Right ventricle myocardium inferior (tissue), 1 donor: ENCODE results near the gene GAPVD1. TPM values are rescaled to one million over a fixed set of nuclear protein-coding genes. Genes with fewer than 3 reads are reported as not detected.
A peak's percentile ranks its signal among the peaks of the same experiment; 100 is the strongest.
"Not testable (repeated sequence)": the region's sequence is repeated elsewhere in the genome, so short reads cannot be mapped to it uniquely, and the experiment has no call there.

Experiments used
- ATAC-seq: fragments of 200-7000 bp; cut with Tn5 transposase; one replicate; pipeline ENCODE4 v1.9.1; 2020; ENCODE audit warnings: mild to moderate bottlenecking, moderate library complexity
- DNase-seq: peaks from one replicate; pipeline ENCODE4 v3.0.0; 2021; ENCODE audit errors: missing footprints
- intact Hi-C: fragments of 100-400 bp; cut with DNase I; formaldehyde crosslinking; loops from one replicate; pipeline ENCODE4 v1.11.0; 2022
- total RNA-seq: library from RNA; stranded (reverse); fragmentation: NEBNext Ultra II Directional; extraction: Animal tissue kit (Norgen Biotek cat#: 25700); gene quantifications from one replicate; pipeline ENCODE4 v1.2.1, GENCODE V29; 2021
- donor health status: DM: no; HTN: yes; CAD: no; lungs with severe emphysema.

Gene GAPVD1
- total RNA-seq, 1 donor from 2014 or later: 31.5 TPM

- intact Hi-C loops: loop anchor here (2.0 to 5.0 kb wide), 2 partner anchors 17 to 42 kb away; partner anchors contain the start of genes GAPVD1 and RABEPK
These were observed 17.8 kb upstream of the GAPVD1 start for GRCh38 chr9:125243792-125244260.

GRCh38 chr9:125246261-125246667, 15.4 kb upstream of the GAPVD1 start:
- ATAC-seq (no peak), DNase-seq (no peak)
- intact Hi-C loops: no loop called here

More at GRCh38 chr9:125243792-125244260, 17.8 kb upstream of the GAPVD1 start:
- DNase-seq (no peak), ATAC-seq (no peak)

- intact Hi-C loops: no loop called here
- ATAC-seq (no peak), DNase-seq (no peak)
These were observed 7.4 kb upstream of the GAPVD1 start for GRCh38 chr9:125254231-125254630.

DNA sequence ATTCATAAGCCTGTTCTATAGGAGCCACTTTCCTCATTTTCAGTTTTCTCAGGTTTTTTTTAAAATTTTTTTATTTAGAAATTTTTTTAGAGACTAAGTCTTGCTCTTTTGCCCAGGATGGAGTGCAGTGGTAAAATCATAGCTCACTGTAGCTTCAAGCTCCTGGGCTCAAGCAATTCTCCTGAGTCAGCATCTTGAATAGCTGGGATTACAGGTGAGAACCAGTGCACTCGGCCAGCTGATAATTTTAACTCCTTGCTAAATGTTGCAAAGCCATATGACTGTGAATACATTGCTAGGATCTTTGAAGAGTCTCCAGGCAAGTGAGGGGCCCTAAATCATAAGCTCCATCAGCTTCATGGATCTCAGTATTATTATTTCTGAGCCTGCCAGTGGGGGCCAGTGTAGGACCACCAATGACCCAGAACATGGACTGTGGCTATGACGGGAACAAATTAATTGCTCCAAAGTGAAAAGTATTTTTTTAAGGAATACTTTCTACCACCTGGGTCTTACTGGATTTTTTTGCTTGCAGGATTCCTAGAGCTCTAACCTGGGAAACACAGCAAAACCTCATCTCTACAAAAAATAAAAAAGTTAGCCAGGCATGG, 5.7 kb upstream of the GAPVD1 start:
- intact Hi-C loops: loop anchor here (5.0 kb wide), 1 partner anchor 116 kb away; no protein-coding TSS in a partner anchor
- DNase-seq: no peak
- ATAC-seq: no peak

DNA sequence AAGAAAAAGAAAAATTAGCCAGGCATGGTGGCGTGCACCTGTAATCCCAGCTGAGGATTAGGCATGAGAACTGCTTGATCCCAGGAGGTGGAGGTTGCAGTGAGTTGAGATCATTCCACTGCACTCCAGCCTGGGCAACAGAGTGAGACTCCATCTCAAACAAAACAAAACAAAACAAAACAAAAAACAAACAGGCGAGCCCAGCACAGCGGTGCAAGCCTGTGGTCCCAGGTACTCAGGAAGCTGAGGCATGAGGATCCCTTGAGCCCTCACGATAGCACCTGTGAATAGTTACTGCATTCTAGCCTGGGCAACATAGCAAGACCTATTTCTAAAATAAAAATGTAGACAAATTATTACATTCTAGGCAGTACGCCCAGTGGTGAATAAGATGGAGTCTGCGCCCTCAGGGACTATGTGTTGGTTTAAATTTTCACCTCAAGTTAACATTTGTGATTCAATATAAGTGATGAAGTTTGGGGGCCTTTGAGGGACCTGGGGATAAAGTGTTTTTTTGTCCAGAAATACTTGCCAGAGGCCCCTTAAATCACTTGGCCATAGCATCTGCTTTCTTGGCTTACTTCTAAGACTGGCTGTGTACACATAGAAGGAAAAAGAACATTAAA, 3.4 kb upstream of the GAPVD1 start:
- DNase-seq (no peak), ATAC-seq (no peak)
- intact Hi-C loops: loop anchor here (5.0 kb wide), 1 partner anchor 114 kb away; no protein-coding TSS in a partner anchor

GRCh38 chr9:125258832-125259534, 2.6 kb upstream of the GAPVD1 start:
- intact Hi-C loops: loop anchor here (5.0 kb wide), 1 partner anchor 113 kb away; no protein-coding TSS in a partner anchor
- ATAC-seq (no peak), DNase-seq (no peak)

DNA sequence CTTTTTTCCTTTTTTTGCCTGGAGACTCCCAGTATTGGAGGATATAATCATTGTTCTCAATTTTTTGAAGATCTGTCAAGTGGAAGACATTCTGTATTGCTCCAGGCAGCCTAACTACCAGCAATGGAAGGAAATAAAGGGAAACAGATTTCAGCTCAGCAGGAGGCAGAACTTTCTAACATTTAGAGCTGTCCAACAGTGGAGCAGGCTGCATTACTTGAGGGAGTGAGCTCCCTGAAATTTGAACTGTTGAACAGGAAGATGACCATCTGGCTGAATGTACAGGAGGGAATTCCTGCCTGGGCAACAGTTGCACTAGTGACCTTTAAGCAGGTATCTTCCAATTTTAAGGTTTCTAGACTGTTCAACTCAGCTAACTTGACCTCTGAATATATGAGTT, 1.1 kb upstream of the GAPVD1 start:
- intact Hi-C loops: loop anchor here (2.0 kb wide), 1 partner anchor 18 kb away; no protein-coding TSS in a partner anchor
- ATAC-seq (no peak), DNase-seq (no peak)

DNA sequence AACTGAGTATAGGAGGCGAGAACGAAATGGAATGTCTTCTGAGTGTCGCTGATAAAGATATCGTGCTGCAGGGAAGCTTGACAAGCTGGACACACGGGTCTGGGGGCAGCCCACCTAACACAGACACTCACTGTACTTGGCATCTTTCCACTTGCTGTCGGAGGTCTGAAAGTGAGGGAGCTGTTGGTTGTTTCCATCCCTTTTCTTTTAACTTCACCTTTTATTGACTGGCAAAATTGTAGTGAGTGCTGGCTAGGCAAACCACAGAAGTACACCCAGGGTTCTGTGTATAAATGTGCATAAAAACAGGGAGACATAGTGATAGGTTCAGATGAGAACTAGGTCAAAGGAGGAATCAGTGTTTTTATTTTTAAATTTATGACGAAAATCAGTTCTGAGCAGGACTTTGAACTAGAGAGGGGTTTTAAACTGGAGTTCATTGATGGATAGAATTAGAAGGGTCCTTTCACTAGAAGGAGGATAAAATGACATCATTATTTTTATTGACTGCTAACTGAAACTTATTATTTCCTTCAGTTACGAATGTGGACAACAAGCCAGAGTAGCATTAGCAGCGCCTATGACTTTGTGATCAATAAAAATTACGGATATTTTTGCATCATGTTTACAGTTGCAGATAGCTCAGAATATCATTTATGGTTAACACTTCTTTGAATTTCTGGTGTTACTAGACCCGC, 817 bp downstream of the GAPVD1 start:
- intact Hi-C loops: no loop called here
- ATAC-seq: no peak
- DNase-seq: no peak

DNA sequence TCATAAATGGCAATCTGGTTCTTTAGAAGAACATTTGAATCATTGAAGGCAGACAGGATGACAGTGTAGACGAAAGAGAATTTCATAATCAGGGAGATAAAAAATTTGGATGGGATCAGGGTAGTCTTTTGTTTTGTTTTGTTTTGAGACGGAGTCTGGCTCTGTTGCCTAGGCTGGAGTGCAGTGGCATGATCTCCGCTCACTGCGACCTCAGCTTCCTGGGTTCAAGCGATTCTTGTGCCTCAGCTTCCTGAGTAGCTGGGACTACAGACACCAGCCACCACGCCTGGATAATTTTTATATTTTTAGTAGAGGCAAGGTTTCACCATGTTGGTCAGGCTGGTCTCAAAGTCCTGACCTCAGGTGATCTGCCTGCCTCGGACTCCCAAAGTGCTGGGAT, 2.4 kb downstream of the GAPVD1 start:
- intact Hi-C loops, DNase-seq, ATAC-seq: not testable (repeated sequence)

- DNase-seq (no peak), ATAC-seq (peak; percentile 33)
- intact Hi-C loops: no loop called here
These were observed 6.9 kb downstream of the GAPVD1 start for GRCh38 chr9:125268394-125269013.

DNA sequence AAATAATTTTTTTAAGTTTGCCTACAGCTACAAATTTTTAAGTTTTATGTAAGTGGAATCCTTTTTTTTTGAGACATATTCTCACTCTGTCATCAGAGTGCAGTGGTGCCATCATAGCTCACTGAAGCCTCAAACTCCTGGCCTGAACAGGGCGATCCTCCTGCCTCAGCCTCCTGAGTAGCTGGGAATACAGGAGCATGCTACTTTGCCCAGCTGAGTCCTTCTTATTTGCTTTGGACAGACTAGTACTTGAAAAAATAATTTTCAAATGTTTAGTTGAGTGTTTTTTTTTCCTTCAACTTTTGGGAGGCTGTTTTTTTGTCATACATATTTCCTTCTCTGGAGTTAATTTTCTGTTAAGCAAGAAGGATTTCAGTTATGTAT, 7.4 kb downstream of the GAPVD1 start:
- DNase-seq: no peak
- intact Hi-C loops: no loop called here
- ATAC-seq: no peak

DNA sequence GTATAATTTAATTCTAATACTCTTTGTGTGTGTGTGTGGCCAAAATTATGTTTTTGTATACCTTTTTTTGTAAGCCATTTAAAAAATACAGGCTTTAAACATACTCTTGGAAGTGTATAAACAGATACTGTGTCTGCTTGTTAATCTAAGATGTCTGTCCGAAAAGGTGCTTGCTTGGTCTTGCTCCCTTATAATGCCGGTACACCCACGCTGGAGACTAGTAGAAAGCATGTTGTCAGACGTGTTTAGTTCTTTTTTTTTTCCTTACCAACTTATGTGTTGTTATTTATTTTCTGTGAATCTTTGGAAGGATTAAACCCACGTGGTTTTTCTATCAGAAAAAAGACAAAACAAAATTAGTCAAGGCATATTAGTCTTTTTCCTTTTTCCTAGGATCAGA, 9.5 kb downstream of the GAPVD1 start:
- intact Hi-C loops: no loop called here
- DNase-seq (no peak), ATAC-seq (no peak)

DNA sequence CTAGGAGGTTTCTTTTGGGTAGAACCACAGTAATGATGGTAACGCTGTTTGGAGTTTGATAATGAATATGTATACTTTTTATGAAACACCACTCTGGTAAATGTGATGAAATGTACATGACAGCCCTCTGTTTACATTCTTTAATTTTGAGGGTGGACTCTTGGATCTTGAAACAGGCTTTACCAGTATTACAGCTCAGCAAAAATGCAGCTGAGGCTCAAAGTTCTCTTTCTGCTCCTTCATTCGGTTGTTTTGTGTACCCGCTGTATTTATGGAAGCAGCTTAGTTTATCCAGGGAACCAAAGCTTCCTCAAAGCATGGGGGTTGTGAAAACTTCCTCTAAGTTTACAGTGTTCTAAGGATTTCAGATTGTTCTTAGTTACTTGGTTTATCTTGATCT, 11.1 kb downstream of the GAPVD1 start:
- intact Hi-C loops: no loop called here
- no peak for DNase-seq
- peak; percentile 54 for ATAC-seq

GRCh38 chr9:125276771-125277170, 15.1 kb downstream of the GAPVD1 start:
- ATAC-seq: no peak
- no peak for DNase-seq
- intact Hi-C loops: no loop called here

DNA sequence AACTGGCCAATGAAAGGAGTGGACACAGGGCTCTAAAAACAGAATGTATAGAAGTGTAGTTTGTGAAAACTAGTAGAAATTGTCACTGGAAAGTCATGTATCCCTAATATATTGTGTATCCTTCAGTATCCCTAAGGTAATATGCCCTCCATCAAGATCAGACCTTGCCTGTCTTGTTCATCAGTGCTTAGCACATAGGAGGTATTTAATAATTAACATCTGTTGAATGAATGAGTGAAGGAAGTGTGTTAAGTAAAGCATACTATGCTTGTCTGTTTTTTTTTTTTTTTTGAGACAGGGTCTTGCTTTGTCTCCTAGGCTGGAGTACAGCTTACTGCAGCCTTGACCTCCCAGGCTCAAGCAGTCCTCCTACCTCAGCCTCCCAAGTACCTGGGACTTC, 15.8 kb downstream of the GAPVD1 start:
- DNase-seq (no peak), ATAC-seq (no peak)
- intact Hi-C loops: no loop called here

GRCh38 chr9:125280945-125281344, 19.3 kb downstream of the GAPVD1 start:
- no peak for DNase-seq
- intact Hi-C loops: no loop called here
- no peak for ATAC-seq

- intact Hi-C loops: no loop called here
- peak; percentile 33 for ATAC-seq
- no peak for DNase-seq
These were observed 23.2 kb downstream of the GAPVD1 start for GRCh38 chr9:125284855-125285254.

DNA sequence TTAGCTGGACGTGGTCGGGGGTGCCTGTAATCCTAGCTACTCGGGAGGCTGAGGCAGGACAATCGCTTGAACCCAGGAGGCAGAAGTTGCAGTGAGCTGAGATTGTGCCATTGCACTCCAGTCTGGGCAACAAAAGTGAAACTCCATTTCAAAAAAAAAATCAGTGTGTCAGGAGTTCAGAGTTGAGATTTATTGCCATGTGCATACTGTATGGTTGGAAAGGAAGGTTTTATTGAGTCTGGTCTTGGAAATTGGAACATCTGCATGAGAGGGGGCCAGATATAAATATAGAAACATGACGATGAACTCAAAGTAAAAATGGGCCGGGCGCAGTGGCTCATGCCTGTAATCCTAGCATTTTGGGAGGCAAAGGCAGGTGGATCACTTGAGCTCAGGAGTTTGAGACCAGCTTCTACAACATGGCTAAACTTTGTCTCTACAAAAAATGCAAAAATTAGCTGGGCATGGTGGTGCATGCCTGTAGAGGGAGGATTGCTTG, 25.4 kb downstream of the GAPVD1 start:
- intact Hi-C loops, ATAC-seq, DNase-seq: not testable (repeated sequence)

GRCh38 chr9:125293134-125293533, 31.5 kb downstream of the GAPVD1 start:
- ATAC-seq (no peak), DNase-seq (no peak)
- intact Hi-C loops: no loop called here
